K562 treated with DMSO at 1 percent for 12 hours (cell line): Measurements from ENCODE around the gene FAM236D. TPM values are rescaled to one million over a fixed set of nuclear protein-coding genes. Genes with fewer than 3 reads are reported as not detected.

Experiments
- total RNA-seq: library from RNA; unstranded; fragments of 300-600 nt; gene quantifications from 2 replicates; pipeline ENCODE4 v1.2.3, GENCODE V29; 2022; ENCODE audit not compliant: insufficient read depth

FAM236D gene
- total RNA-seq, result not detected in 2 replicates

GRCh38 chrX:72808110-72808509 lies at the start of gene FAM236D:
TSS of gene FAM236D (minus strand) at chrX:72808210. CDS start at chrX:72808110, 100 bp downstream.

GRCh38 chrX:72782560-72782959 lies 25.4 kb downstream of the FAM236D start, which contains the start of gene FAM236B:
TSS of gene FAM236B (minus strand) at chrX:72782660. CDS start at chrX:72782560, 100 bp downstream.

GRCh38 chrX:72776653-72777466 lies 31.1 kb downstream of the FAM236D start, which contains the start of gene DMRTC1B:
TSS of gene DMRTC1B (plus strand) at chrX:72776890. CDS start at chrX:72845136, 68,246 bp downstream.

Other genes with a start within 250 kb of the FAM236D start
- gene HDAC8, start 235.4 kb downstream of the FAM236D start, total RNA-seq, result 13.1 and 20.1 TPM in 2 replicates
- gene PHKA1, start 93.9 kb downstream of the FAM236D start, total RNA-seq, result 2.5 and 10.0 TPM in 2 replicates
- not detected in 2 replicates for gene DMRTC1B, start 31.3 kb downstream of the FAM236D start, total RNA-seq
- gene FAM236B, start 25.6 kb downstream of the FAM236D start, total RNA-seq, result not detected in 2 replicates
- not detected in 2 replicates for gene FAM236C, start 104.4 kb upstream of the FAM236D start, total RNA-seq
- gene FAM236A, start 130.0 kb upstream of the FAM236D start, total RNA-seq, result not detected in 2 replicates
- gene DMRTC1, start 135.6 kb upstream of the FAM236D start, total RNA-seq, result not detected in 2 replicates
- not detected in 2 replicates for gene PABPC1L2B, start 194.7 kb upstream of the FAM236D start, total RNA-seq